K562 (cell line): Measurements from ENCODE around the gene BTNL8. TPM values are rescaled to one million over a fixed set of nuclear protein-coding genes. Genes with fewer than 3 reads are reported as not detected.

Source experiments
- CHD4 ChIP-seq: fragments of 200-600 bp; sonication (generic); IDR thresholded peaks from 3 replicates; pipeline ENCODE4 v1.6.1; 2012; ENCODE audit warnings: low read depth, mild to moderate bottlenecking, mixed read lengths, low read length, inconsistent platforms; ENCODE audit not compliant: insufficient read depth, insufficient replicate concordance, poor library complexity, severe bottlenecking
- REST ChIP-seq, 2 experiments: fragments of 450-650 bp; formaldehyde crosslinking in 1 of 2; IDR thresholded peaks; 2 replicates each; pipeline versions ENCODE4 v1.4.0 to v1.6.1; 2014 to 2020; ENCODE audit warnings: mild to moderate bottlenecking in 2 of 2, borderline replicate concordance in 1 of 2, low read depth in 1 of 2
- polyA plus RNA-seq, 8 experiments: library from polyadenylated mRNA; depleted of rRNA in 4 of 8; stranded (reverse) in 5 of 8; unstranded in 3 of 8; fragments of >200 nt; fragmentation: Nextera tagmentation in 2 of 8; fragmentation: Illumina TruSeq in 1 of 8; extraction: Ambion mirVana in 2 of 8; extraction: Trizol in 1 of 8; gene quantifications; 2 replicates each; pipeline versions ENCODE4 v1.2.1 to v1.2.3, GENCODE V29; 2011 to 2014; ENCODE audit warnings: inconsistent platforms in 1 of 8, missing spikeins in 1 of 8
- total RNA-seq, 7 experiments: library from RNA; depleted of rRNA in 6 of 7; stranded (reverse); fragments of >200 nt in 6 of 7; fragmentation: Illumina TruSeq in 2 of 7; extraction: Trizol in 2 of 7; gene quantifications; 2 replicates each; pipeline versions ENCODE4 v1.2.1 to v1.2.3, GENCODE V29; 2011 to 2021; ENCODE audit warnings: low replicate concordance in 1 of 7

BTNL8 gene
- total and polyA plus RNA-seq, 9 of the 15 experiments (the other 6 are each of a cell fraction or from before 2014, with no cell fraction given): 0.04 to 0.18 (median 0.07) TPM; not detected in 6

DNA sequence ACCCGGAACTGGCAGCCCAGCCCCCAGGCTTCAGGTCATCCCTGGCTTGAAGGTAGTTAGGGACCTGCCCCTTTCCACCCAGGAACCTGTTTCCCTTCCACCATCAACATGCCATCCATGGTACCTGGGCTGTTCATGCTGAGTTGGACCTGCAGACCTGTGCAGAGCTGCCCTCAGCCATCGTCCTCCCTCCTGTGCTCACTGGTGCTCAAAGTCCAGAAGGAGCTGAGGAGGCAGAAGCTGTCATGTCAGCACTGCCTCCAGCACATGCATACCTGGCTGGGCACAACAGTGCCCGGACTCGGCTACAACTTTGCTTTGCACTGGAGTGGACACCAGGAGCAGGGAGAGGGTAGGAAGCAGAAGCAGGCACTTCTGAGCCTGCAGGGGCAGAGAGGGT is 36.2 kb downstream of the BTNL8 start (continued):
- TF ChIP-seq REST (IDR thresholded peaks at IDR 0.05; ENCODE audit: borderline replicate concordance) (no peak), REST (CRISPR knock-in tag; IDR thresholded peaks at IDR 0.05; ENCODE audit: low read depth) (no peak), CHD4 (no peak)
